Measurements from ENCODE around the gene TMEM123. TPM values are rescaled to one million over a fixed set of nuclear protein-coding genes. Genes with fewer than 3 reads are reported as not detected.

TMEM123 gene
- total RNA-seq, 4 donors from 2014 or later: 161 to 212 (median 197) TPM

GRCh38 chr11:102411142-102411541 lies 41.4 kb downstream of the TMEM123 start:
- no peak for DNase-seq (ENCODE audit: low spot score in 2 of 2)
- WGBS: 95% methylated on average over 7 of the region's 7 CpGs
- Histone ChIP-seq H3K27ac (no peak overlapping the region), H3K9me3 (no peaks in the 10 kb centered on the region), H3K36me3 (no peaks in the 10 kb centered on the region), H3K4me3 (no peak overlapping the region), H3K27me3 (no peaks in the 10 kb centered on the region), H3K4me1 (peaks cover 14% of the 10 kb centered on the region)
- no peak for TF ChIP-seq CTCF (IDR thresholded peaks at IDR 0.05)

GRCh38 chr11:102410382-102410784 lies 42.2 kb downstream of the TMEM123 start:
- Histone ChIP-seq H3K4me3 (no peak overlapping the region), H3K27me3 (no peaks in the 10 kb centered on the region), H3K36me3 (no peaks in the 10 kb centered on the region), H3K27ac (no peak overlapping the region), H3K9me3 (no peaks in the 10 kb centered on the region), H3K4me1 (peaks cover 14% of the 10 kb centered on the region)
- TF ChIP-seq POLR2A (IDR thresholded peaks at IDR 0.05) (no peak), EP300 (IDR thresholded peaks at IDR 0.05) (no peak), POLR2AphosphoS5 (IDR thresholded peaks at IDR 0.05) (no peak), CTCF (IDR thresholded peaks at IDR 0.05) (no peak)
- WGBS: 79% methylated on average over 5 of the region's 5 CpGs
- DNase-seq (ENCODE audit: low spot score in 2 of 2): no peak

- no peak for DNase-seq (ENCODE audit: low spot score in 2 of 2)
- H3K4me1 ChIP-seq: peaks cover 14% of the 10 kb centered on the region
- no peaks in the 10 kb centered on the region for H3K36me3 ChIP-seq
- no peaks in the 10 kb centered on the region for H3K9me3 ChIP-seq
- H3K4me3 ChIP-seq: no peak overlapping the region
- 79% methylated on average over 1 of the region's 1 CpG for WGBS
- no peaks in the 10 kb centered on the region for H3K27me3 ChIP-seq
- TF ChIP-seq POLR2A (IDR thresholded peaks at IDR 0.05): no peak
- no peak for TF ChIP-seq POLR2AphosphoS5 (IDR thresholded peaks at IDR 0.05)
- no peak for TF ChIP-seq CTCF (IDR thresholded peaks at IDR 0.05)
- TF ChIP-seq EP300 (IDR thresholded peaks at IDR 0.05): no peak
- no peak overlapping the region for H3K27ac ChIP-seq
Measured at GRCh38 chr11:102408339-102408738, 44.2 kb downstream of the TMEM123 start.

GRCh38 chr11:102407901-102408300 lies 44.7 kb downstream of the TMEM123 start:
- TF ChIP-seq CTCF (IDR thresholded peaks at IDR 0.05) (no peak), POLR2A (IDR thresholded peaks at IDR 0.05) (no peak), EP300 (IDR thresholded peaks at IDR 0.05) (no peak), POLR2AphosphoS5 (IDR thresholded peaks at IDR 0.05) (no peak)
- no peak for DNase-seq (ENCODE audit: low spot score in 2 of 2)
- Histone ChIP-seq H3K4me3 (no peak overlapping the region), H3K9me3 (no peaks in the 10 kb centered on the region), H3K27me3 (no peaks in the 10 kb centered on the region), H3K27ac (no peak overlapping the region), H3K4me1 (peaks cover 14% of the 10 kb centered on the region), H3K36me3 (no peaks in the 10 kb centered on the region)
- WGBS: 33% methylated on average over 3 of the region's 3 CpGs

- no peak for TF ChIP-seq EP300 (IDR thresholded peaks at IDR 0.05)
- TF ChIP-seq POLR2AphosphoS5 (IDR thresholded peaks at IDR 0.05): no peak
- no peak for TF ChIP-seq POLR2A (IDR thresholded peaks at IDR 0.05)
- no peak for TF ChIP-seq CTCF (IDR thresholded peaks at IDR 0.05)
- H3K4me1 ChIP-seq: peaks cover 14% of the 10 kb centered on the region
- H3K27me3 ChIP-seq: no peaks in the 10 kb centered on the region
- WGBS: 100% methylated on average over 2 of the region's 2 CpGs
- H3K27ac ChIP-seq: no peak overlapping the region
- peaks cover 7% of the 10 kb centered on the region for H3K36me3 ChIP-seq
- H3K4me3 ChIP-seq: no peak overlapping the region
- no peaks in the 10 kb centered on the region for H3K9me3 ChIP-seq
- no peak for DNase-seq (ENCODE audit: low spot score in 2 of 2)
Measured at GRCh38 chr11:102406099-102406498, 46.5 kb downstream of the TMEM123 start.

All from suprapubic skin (tissue), 4 donors.